Osteocyte (in vitro differentiated cells): ENCODE results near the gene ERG. TPM values are rescaled to one million over a fixed set of nuclear protein-coding genes. Genes with fewer than 3 reads are reported as not detected.
A peak's percentile ranks its signal among the peaks of the same experiment; 100 is the strongest.

Experiments
- DNase-seq: peaks from one replicate; pipeline ENCODE4 v3.0.0; 2021; ENCODE audit warnings: mixed read lengths; ENCODE audit not compliant: unreplicated experiment; ENCODE audit errors: extremely low spot score
- H3K27ac Mint-ChIP-seq: one replicate; pipeline ENCODE4 v1.8.0; 2021; ENCODE audit warnings: mild to moderate bottlenecking, mixed read lengths; ENCODE audit not compliant: unreplicated experiment
- H3K27me3 Mint-ChIP-seq: one replicate; pipeline ENCODE4 v1.8.0; 2021; ENCODE audit warnings: mixed read lengths; ENCODE audit not compliant: unreplicated experiment
- H3K36me3 Mint-ChIP-seq: one replicate; pipeline ENCODE4 v1.8.0; 2021; ENCODE audit warnings: mixed read lengths; ENCODE audit not compliant: unreplicated experiment
- H3K4me1 Mint-ChIP-seq: one replicate; pipeline ENCODE4 v1.8.0; 2021; ENCODE audit warnings: mixed read lengths; ENCODE audit not compliant: unreplicated experiment
- H3K4me3 Mint-ChIP-seq: one replicate; pipeline ENCODE4 v1.8.0; 2021; ENCODE audit warnings: mild to moderate bottlenecking, moderate library complexity, mixed read lengths; ENCODE audit not compliant: unreplicated experiment
- H3K9me3 Mint-ChIP-seq: one replicate; pipeline ENCODE4 v1.8.0; 2021; ENCODE audit warnings: mixed read lengths; ENCODE audit not compliant: unreplicated experiment
- total RNA-seq: library from RNA; stranded (reverse); gene quantifications from 2 replicates; pipeline ENCODE4 v1.2.1, GENCODE V29; 2021
- TF ChIP-seq, protein P1 (sequence below): fragments of 200-600 bp; sonication (generic); IDR thresholded peaks from 2 replicates; pipeline ENCODE4 v1.5.0; 2021; ENCODE audit warnings: antibody characterized with exemption, mild to moderate bottlenecking, moderate library complexity

ERG gene
- total RNA-seq, 1 donor from 2014 or later = 11.0 TPM

DNA sequence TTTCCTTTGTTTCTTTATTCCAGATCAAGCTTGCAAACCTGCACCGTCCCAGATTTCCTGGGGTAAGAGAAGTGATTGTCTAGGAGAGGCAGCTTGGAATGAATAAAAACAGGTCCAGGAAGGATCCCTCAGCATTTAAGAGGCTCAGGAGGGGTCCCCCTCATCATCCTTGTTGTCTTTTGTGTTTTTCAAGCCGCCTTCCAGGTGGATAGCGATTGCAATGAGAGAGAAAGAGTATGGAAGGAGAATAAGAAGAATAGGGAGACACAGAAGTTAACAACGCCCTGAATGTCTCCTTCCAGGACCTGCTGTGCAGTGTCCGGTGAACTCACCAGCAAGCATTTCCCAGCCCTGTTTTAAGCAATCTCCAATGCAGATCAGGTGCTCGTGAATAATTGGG is 8.5 kb downstream of the ERG start:
- H3K27ac Mint-ChIP-seq = no peak overlapping the region
- TF ChIP-seq, protein P1, sequence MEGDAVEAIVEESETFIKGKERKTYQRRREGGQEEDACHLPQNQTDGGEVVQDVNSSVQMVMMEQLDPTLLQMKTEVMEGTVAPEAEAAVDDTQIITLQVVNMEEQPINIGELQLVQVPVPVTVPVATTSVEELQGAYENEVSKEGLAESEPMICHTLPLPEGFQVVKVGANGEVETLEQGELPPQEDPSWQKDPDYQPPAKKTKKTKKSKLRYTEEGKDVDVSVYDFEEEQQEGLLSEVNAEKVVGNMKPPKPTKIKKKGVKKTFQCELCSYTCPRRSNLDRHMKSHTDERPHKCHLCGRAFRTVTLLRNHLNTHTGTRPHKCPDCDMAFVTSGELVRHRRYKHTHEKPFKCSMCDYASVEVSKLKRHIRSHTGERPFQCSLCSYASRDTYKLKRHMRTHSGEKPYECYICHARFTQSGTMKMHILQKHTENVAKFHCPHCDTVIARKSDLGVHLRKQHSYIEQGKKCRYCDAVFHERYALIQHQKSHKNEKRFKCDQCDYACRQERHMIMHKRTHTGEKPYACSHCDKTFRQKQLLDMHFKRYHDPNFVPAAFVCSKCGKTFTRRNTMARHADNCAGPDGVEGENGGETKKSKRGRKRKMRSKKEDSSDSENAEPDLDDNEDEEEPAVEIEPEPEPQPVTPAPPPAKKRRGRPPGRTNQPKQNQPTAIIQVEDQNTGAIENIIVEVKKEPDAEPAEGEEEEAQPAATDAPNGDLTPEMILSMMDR = no peak
- H3K4me3 Mint-ChIP-seq = no peak overlapping the region
- H3K36me3 Mint-ChIP-seq = no peaks in the 10 kb centered on the region
- H3K27me3 Mint-ChIP-seq = no peaks in the 10 kb centered on the region
- no peaks in the 10 kb centered on the region for H3K9me3 Mint-ChIP-seq
- peaks cover 63% of the 10 kb centered on the region for H3K4me1 Mint-ChIP-seq
- DNase-seq = no peak

DNA sequence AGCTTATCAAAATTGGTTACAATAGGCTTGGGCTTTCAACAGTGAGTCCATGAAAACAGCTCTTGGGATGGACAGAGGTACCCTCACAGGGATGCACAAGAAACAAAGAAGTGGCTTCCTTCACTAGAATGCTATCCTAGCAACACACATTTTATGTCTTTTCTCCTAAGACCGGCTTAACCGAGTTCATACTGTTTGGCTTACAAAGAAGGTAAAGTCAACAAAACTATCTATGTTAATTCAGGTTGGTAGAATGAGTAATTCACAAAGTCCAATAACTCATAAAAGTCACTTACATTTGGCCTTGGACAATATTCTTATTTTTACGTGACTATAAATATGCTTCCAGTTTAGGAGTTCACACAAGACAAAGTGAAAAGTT is 9.0 kb downstream of the ERG start:
- H3K4me3 Mint-ChIP-seq = no peak overlapping the region

DNA sequence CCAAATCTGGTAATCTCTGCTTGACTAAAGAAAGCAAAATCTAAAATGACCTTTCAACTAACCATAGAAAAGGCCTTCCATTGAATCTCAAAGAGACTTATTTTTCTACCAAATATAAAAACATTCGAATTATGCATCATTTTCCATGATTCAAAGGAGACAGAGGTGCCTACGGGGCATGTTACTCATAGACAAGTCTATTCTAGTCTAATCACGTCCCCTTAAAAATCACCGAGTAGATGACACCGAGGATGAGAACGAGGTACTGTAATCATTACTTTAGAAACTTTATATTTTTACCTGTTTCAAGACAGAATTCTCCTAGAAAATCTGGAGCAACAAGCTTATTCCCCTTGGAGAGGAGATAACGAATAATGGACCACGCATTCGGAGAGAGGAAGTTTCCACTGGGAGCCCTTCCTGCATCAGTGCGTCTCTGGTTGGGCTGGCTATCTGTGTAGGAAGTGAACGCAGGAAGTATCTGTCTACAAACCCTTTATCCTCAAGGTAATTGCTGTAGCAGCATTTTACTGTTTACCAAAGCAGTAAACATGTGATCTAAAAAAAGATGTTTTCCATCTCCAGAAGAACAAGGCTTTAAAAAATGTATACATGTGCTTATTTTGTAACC is 9.5 kb downstream of the ERG start:
- TF ChIP-seq, protein P1 = no peak
- H3K4me1 Mint-ChIP-seq = peaks cover 63% of the 10 kb centered on the region
- H3K9me3 Mint-ChIP-seq = no peaks in the 10 kb centered on the region
- no peaks in the 10 kb centered on the region for H3K27me3 Mint-ChIP-seq
- H3K36me3 Mint-ChIP-seq = no peaks in the 10 kb centered on the region
- no peak for DNase-seq
- peak overlapping the region; percentile 58 for H3K27ac Mint-ChIP-seq
- no peak overlapping the region for H3K4me3 Mint-ChIP-seq

More for the DNA sequence above, 9.0 kb downstream of the ERG start:
- no peaks in the 10 kb centered on the region for H3K36me3 Mint-ChIP-seq
- no peaks in the 10 kb centered on the region for H3K27me3 Mint-ChIP-seq
- peaks cover 63% of the 10 kb centered on the region for H3K4me1 Mint-ChIP-seq
- TF ChIP-seq, protein P1 = no peak
- no peaks in the 10 kb centered on the region for H3K9me3 Mint-ChIP-seq
- no peak for DNase-seq
- no peak overlapping the region for H3K27ac Mint-ChIP-seq

DNA sequence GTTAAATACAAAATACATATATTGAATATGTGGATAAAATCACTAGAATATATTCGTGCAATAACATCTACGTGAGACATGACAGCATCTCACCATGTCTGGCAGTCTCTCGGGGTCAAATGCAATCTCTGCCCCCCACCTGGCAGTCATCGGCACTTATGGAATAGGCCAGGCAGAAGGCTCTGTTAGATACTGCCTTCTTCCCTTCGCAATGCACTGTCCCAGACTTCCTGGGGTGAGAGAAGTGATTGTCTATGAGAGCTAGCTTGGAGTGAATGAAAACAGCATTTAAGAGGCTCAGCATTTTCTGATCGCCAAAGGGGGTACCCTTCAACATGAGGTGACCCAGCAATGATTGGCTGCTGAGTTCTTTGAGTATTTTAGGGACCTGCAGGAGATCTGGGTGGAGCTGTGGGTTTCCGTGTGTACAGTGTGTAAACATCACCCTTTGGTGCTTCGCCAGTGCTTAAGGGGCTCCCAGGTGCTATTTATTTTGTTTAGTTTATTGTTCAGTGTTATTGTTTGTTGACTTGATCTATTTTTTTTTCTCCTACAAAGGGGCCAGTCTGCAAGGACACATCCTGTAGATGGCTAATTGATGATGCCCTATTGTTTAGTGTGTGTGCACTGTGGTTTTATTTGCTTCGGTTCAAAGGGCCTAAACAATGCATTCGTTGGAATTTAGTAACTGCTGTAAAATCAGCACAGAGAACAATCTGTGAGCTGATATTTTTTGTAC is 10.2 kb downstream of the ERG start:
- TF ChIP-seq, protein P1 = no peak
- no peaks in the 10 kb centered on the region for H3K27me3 Mint-ChIP-seq
- no peak for DNase-seq
- H3K27ac Mint-ChIP-seq = peak overlapping the region; percentile 58
- no peak overlapping the region for H3K4me3 Mint-ChIP-seq
- H3K9me3 Mint-ChIP-seq = no peaks in the 10 kb centered on the region
- no peaks in the 10 kb centered on the region for H3K36me3 Mint-ChIP-seq
- peaks cover 60% of the 10 kb centered on the region for H3K4me1 Mint-ChIP-seq

DNA sequence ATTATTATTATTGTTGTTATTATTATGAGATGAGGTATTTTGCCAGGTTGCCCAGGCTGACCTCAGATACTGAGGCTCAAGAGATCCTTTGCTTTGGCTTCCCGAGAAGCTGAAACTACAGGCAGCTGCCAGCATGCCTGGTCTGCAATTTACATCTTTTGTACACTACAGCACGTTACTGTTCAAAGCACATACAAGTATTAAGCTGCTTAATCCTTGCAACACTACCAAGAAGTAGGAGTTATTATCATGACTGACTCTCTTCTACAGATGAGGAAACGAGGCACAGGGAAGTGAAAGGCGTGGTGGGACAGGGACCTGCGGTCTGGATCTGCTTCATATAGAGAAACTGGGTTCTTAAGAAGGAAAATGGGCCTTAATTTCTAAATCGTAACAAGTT is 11.6 kb downstream of the ERG start:
- TF ChIP-seq, protein P1 = no peak
- DNase-seq = no peak
- Mint-ChIP-seq H3K36me3 (no peaks in the 10 kb centered on the region), H3K27me3 (no peaks in the 10 kb centered on the region), H3K4me3 (no peak overlapping the region), H3K4me1 (peaks cover 52% of the 10 kb centered on the region), H3K9me3 (no peaks in the 10 kb centered on the region), H3K27ac (peak overlapping the region; percentile 18)
